PC-9 (cell line): Measurements from ENCODE around the gene TRIM6. TPM values are rescaled to one million over a fixed set of nuclear protein-coding genes. Genes with fewer than 3 reads are reported as not detected.
A peak's percentile ranks its signal among the peaks of the same experiment; 100 is the strongest.

Experiments used
- Bru-seq: library from RNA; stranded (reverse); fragments of 400-500 nt; gene quantifications from one replicate; lab custom pipeline; 2021; lab: Mats Ljungman, UMichigan
- BruChase-seq, 2 experiments: library from RNA; stranded (reverse); fragments of 400-500 nt; gene quantifications; one replicate each; lab custom pipeline; 2021; lab: Mats Ljungman, UMichigan
- BruUV-seq: library from RNA; stranded (reverse); fragments of 400-500 nt; replicated peaks from 2 replicates; lab custom pipeline; 2021; lab: Mats Ljungman, UMichigan
- CTCF ChIA-PET: fragments of 300-600 bp; sonication (Branson Sonifier 250); formaldehyde crosslinking; loops from one replicate; lab custom pipeline; 2022; ENCODE audit warnings: antibody characterized with exemption; lab: Charles Lee
- POLR2A ChIA-PET: fragments of 300-600 bp; sonication (Branson Sonifier 250); formaldehyde crosslinking; loops from one replicate; lab custom pipeline; 2022; ENCODE audit warnings: antibody characterized with exemption; ENCODE audit not compliant: unreplicated experiment; lab: Charles Lee
- DNase-seq, 2 experiments: peaks; one replicate each; pipeline versions ENCODE4 v3.0.0 to v3.0.0-alpha.2; 2015 to 2022; ENCODE audit warnings: mixed read lengths in 1 of 2
- H2AFZ ChIP-seq: fragments of 200-600 bp; sonication (generic); 2 replicates; pipeline ENCODE4 v1.8.1; 2017; ENCODE audit warnings: antibody characterized with exemption
- H3F3A ChIP-seq: fragments of 200-600 bp; sonication (generic); 2 replicates; pipeline ENCODE4 v1.8.1; 2017; ENCODE audit warnings: antibody characterized with exemption, mild to moderate bottlenecking, low read depth; ENCODE audit not compliant: insufficient read depth
- H3K27ac ChIP-seq: fragments of 200-600 bp; sonication (generic); 2 replicates; pipeline ENCODE4 v1.6.1; 2016; ENCODE audit warnings: mixed run types
- H3K27me3 ChIP-seq: fragments of 200-600 bp; sonication (generic); 2 replicates; pipeline ENCODE4 v1.6.1; 2016; ENCODE audit warnings: low read depth, mixed run types; ENCODE audit not compliant: insufficient read depth
- H3K36me3 ChIP-seq: fragments of 200-600 bp; sonication (generic); 2 replicates; pipeline ENCODE4 v1.6.1; 2016; ENCODE audit warnings: low read depth, mixed run types
- H3K4me1 ChIP-seq: fragments of 200-600 bp; sonication (generic); replicated peaks from 2 replicates; pipeline ENCODE4 v1.6.1; 2016; ENCODE audit warnings: mixed run types; ENCODE audit not compliant: insufficient read depth
- H3K4me2 ChIP-seq: fragments of 200-600 bp; sonication (generic); 2 replicates; pipeline ENCODE4 v1.6.1; 2017; ENCODE audit warnings: mixed run types
- H3K4me3 ChIP-seq: fragments of 200-600 bp; sonication (generic); 2 replicates; pipeline ENCODE4 v1.6.1; 2016; ENCODE audit warnings: mixed run types
- H3K79me2 ChIP-seq: fragments of 200-600 bp; sonication (generic); 2 replicates; pipeline ENCODE4 v1.6.1; 2017; ENCODE audit warnings: low read depth, mixed run types
- H3K9me2 ChIP-seq: fragments of 200-600 bp; sonication (generic); 2 replicates; pipeline ENCODE4 v1.8.1; 2017; ENCODE audit warnings: mild to moderate bottlenecking; ENCODE audit not compliant: insufficient read depth
- H3K9me3 ChIP-seq: fragments of 200-600 bp; sonication (generic); 2 replicates; pipeline ENCODE4 v1.8.1; 2016; ENCODE audit warnings: low read depth; ENCODE audit not compliant: insufficient read depth
- H4K20me1 ChIP-seq: fragments of 200-600 bp; sonication (generic); 2 replicates; pipeline ENCODE4 v1.8.1; 2017; ENCODE audit not compliant: insufficient read depth
- CTCF ChIP-seq: fragments of 200-600 bp; sonication (generic); conservative IDR thresholded peaks from 2 replicates; pipeline ENCODE4 v1.6.1; 2017; ENCODE audit warnings: mixed run types, antibody characterized with exemption, mild to moderate bottlenecking, moderate library complexity
- EZH2 ChIP-seq: fragments of 200-600 bp; sonication (generic); IDR thresholded peaks from 2 replicates; pipeline ENCODE4 v1.8.0; 2017; ENCODE audit warnings: antibody characterized with exemption, low read depth
- intact Hi-C: fragments of 100-400 bp; cut with micrococcal nuclease; formaldehyde crosslinking; loops from one replicate; pipeline ENCODE4 v1.10.0; 2022; ENCODE audit not compliant: unreplicated experiment
- long read RNA-seq: library from polyadenylated mRNA; stranded (forward); transcript quantifications from one replicate; pipeline ENCODE4 v2.0.0, GENCODE V29; 2022
- total RNA-seq: library from RNA; stranded (reverse); gene quantifications from 2 replicates; pipeline ENCODE4 v1.2.3, GENCODE V29; 2021

Gene TRIM6
- 3.9 and 4.8 TPM in 2 replicates for total RNA-seq
- percentile 36 among the genes with signal in this experiment for Bru-seq, nascent RNA
- percentile 60 among the genes with signal in this experiment for BruChase-seq, experiment 1, labeled RNA remaining after a 2-hour chase
- percentile 69 among the genes with signal in this experiment for BruChase-seq, experiment 2, labeled RNA remaining after a 6-hour chase
- long read RNA-seq, partial matches to known transcripts, result 0 of 6 reads
- long read RNA-seq, other reads (novel, unspliced or antisense), result 1 of 6 reads

- peaks cover 20% of the 10 kb centered on the region for H3K4me1 ChIP-seq
- H3K36me3 ChIP-seq, result no peaks in the 10 kb centered on the region
- H3K27ac ChIP-seq, result peak within 1 kb of the TSS; percentile 78
- H4K20me1 ChIP-seq, result no peaks in the 10 kb centered on the region
- peak within 1 kb of the TSS; percentile 72 for H3K4me3 ChIP-seq
- POLR2A ChIA-PET, result interaction anchor here (0.5 kb wide), 1 partner anchor 23 kb away, joined by 3 read pairs; no protein-coding TSS in a partner anchor
- H3K4me2 ChIP-seq, result peak within 1 kb of the TSS; percentile 81
- no TSS peak for BruUV-seq
- H3K9me2 ChIP-seq, result no peaks in the 10 kb centered on the region
- no peaks in the 10 kb centered on the region for H3K9me3 ChIP-seq
- H3K27me3 ChIP-seq, result no peaks in the 10 kb centered on the region
- intact Hi-C loops, result loop anchor here (1.0 to 2.0 kb wide), 2 partner anchors 25 to 88 kb away; partner anchors contain the start of gene TRIM5
- H3K79me2 ChIP-seq, result 0 out of 2 replicates have a peak, but pooled peaks cover 10% of the 10 kb centered on the region
- TF ChIP-seq EZH2 (no peak), CTCF (no peak)
- H3F3A ChIP-seq, result 0 out of 2 replicates have a peak, but pooled peaks cover 6% of the 10 kb centered on the region
- CTCF ChIA-PET, result no interaction called here
- DNase-seq, result peak; percentile 36 to 49
- H2AFZ ChIP-seq, result peak within 1 kb of the TSS; percentile 80
These were observed at the start of gene TRIM6 for GRCh38 chr11:5596607-5597201. TRIM6 (plus strand) TSS chr11:5596637; CDS start chr11:5596898, 261 bp downstream.

- Histone ChIP-seq H3K9me2 (no peaks in the 10 kb centered on the region), H3K4me3 (no peak overlapping the region), H4K20me1 (no peaks in the 10 kb centered on the region), H3K79me2 (no peaks in the 10 kb centered on the region), H3K4me2 (no peak overlapping the region), H3F3A (no peaks in the 10 kb centered on the region), H3K4me1 (peaks cover 13% of the 10 kb centered on the region; the same call in 1 of the 2 replicates), H3K27ac (no peak overlapping the region), H3K9me3 (no peaks in the 10 kb centered on the region), H2AFZ (no peak overlapping the region), H3K36me3 (no peaks in the 10 kb centered on the region), H3K27me3 (no peaks in the 10 kb centered on the region)
- POLR2A ChIA-PET, result no interaction called here
- no TSS peak for BruUV-seq
- no peak for DNase-seq
- CTCF ChIA-PET, result no interaction called here
- no peak for TF ChIP-seq EZH2
- TF ChIP-seq CTCF, result no peak
- intact Hi-C loops, result no loop called here
These were observed 48.5 kb upstream of the TRIM6 start for GRCh38 chr11:5547982-5548381.

- Histone ChIP-seq H3K27ac (no peak within 1 kb of the TSS), H3K4me1 (peaks cover 13% of the 10 kb centered on the region; the same call in 1 of the 2 replicates), H3K79me2 (no peaks in the 10 kb centered on the region), H2AFZ (no peak within 1 kb of the TSS), H3K4me2 (no peak within 1 kb of the TSS), H3K9me2 (no peaks in the 10 kb centered on the region), H3K27me3 (no peaks in the 10 kb centered on the region), H3K4me3 (no peak within 1 kb of the TSS), H4K20me1 (no peaks in the 10 kb centered on the region), H3F3A (no peaks in the 10 kb centered on the region), H3K36me3 (no peaks in the 10 kb centered on the region), H3K9me3 (no peaks in the 10 kb centered on the region)
- no peak for DNase-seq
- intact Hi-C loops, result no loop called here
- BruUV-seq, result no TSS peak
- TF ChIP-seq EZH2, result no peak
- ChIA-PET CTCF (no interaction called here), POLR2A (no interaction called here)
These were observed 48.0 kb upstream of the TRIM6 start, which contains the start of gene OR52H1 for GRCh38 chr11:5548440-5548839. OR52H1 (minus strand) TSS chr11:5548540; CDS start chr11:5545505, 3,035 bp downstream.
